SK-N-SH treated with all-trans-retinoic acid at 6 μM for 48 hours (cell line): ENCODE data around the gene LILRB3.

ENCODE experiments used
- ATAC-seq: fragments of 200-7000 bp; cut with Tn5 transposase; 3 replicates; pipeline ENCODE4 v1.9.1; 2020; ENCODE audit warnings: mild to moderate bottlenecking, moderate library complexity
- ARNTL ChIP-seq: fragments of 450-650 bp; formaldehyde crosslinking; IDR thresholded peaks from 2 replicates; pipeline ENCODE4 v1.5.0; 2020; ENCODE audit warnings: low read depth, mild to moderate bottlenecking, moderate library complexity, borderline replicate concordance
- BACH2 ChIP-seq: fragments of 250-450 bp; sonication (Bioruptor Pico); IDR thresholded peaks from 2 replicates; pipeline ENCODE4 v1.9.0; 2021; ENCODE audit warnings: mild to moderate bottlenecking, borderline replicate concordance
- CSDC2 ChIP-seq: fragments of 250-450 bp; sonication (Bioruptor Pico); IDR thresholded peaks from 2 replicates; pipeline ENCODE4 v1.5.0; 2020; ENCODE audit warnings: mild to moderate bottlenecking, moderate library complexity
- ESRRG ChIP-seq: fragments of 250-450 bp; sonication (Bioruptor Pico); IDR thresholded peaks from 2 replicates; pipeline ENCODE4 v1.6.1; 2021; ENCODE audit warnings: mild to moderate bottlenecking
- ISL1 ChIP-seq: fragments of 250-450 bp; sonication (Bioruptor Pico); IDR thresholded peaks from 2 replicates; pipeline ENCODE4 v2.1.2; 2022; ENCODE audit warnings: mild to moderate bottlenecking, moderate library complexity
- OSR1 ChIP-seq: fragments of 250-450 bp; sonication (Bioruptor Pico); IDR thresholded peaks from 2 replicates; pipeline ENCODE4 v1.8.0; 2022; ENCODE audit warnings: moderate library complexity, mild to moderate bottlenecking, inconsistent platforms
- POU6F1 ChIP-seq: fragments of 250-450 bp; sonication (Bioruptor Pico); IDR thresholded peaks from 2 replicates; pipeline ENCODE4 v1.8.0; 2021; ENCODE audit warnings: low read depth, mild to moderate bottlenecking, moderate library complexity, borderline replicate concordance
- PPARA ChIP-seq: fragments of 250-450 bp; sonication (Bioruptor Pico); IDR thresholded peaks from 2 replicates; pipeline ENCODE4 v1.5.0; 2020; ENCODE audit warnings: mild to moderate bottlenecking, borderline replicate concordance
- RARB ChIP-seq: fragments of 250-450 bp; sonication (Bioruptor Pico); IDR thresholded peaks from 2 replicates; pipeline ENCODE4 v1.8.0; 2021; ENCODE audit warnings: mild to moderate bottlenecking, moderate library complexity
- SNAI2 ChIP-seq: fragments of 250-450 bp; sonication (Bioruptor Pico); IDR thresholded peaks from 2 replicates; pipeline ENCODE4 v1.5.0; 2020; ENCODE audit warnings: mild to moderate bottlenecking, moderate library complexity
- TCF4 ChIP-seq: fragments of 250-450 bp; sonication (Bioruptor Pico); IDR thresholded peaks from 2 replicates; pipeline ENCODE4 v1.8.0; 2021; ENCODE audit warnings: mild to moderate bottlenecking, moderate library complexity, borderline replicate concordance
- TOX ChIP-seq: fragments of 250-450 bp; sonication (Bioruptor Pico); IDR thresholded peaks from 2 replicates; pipeline ENCODE4 v1.8.0; 2021; ENCODE audit warnings: mild to moderate bottlenecking, moderate library complexity, borderline replicate concordance
- TSHZ2 ChIP-seq: fragments of 250-450 bp; sonication (Bioruptor Pico); IDR thresholded peaks from 2 replicates; pipeline ENCODE4 v1.5.0; 2020; ENCODE audit warnings: mild to moderate bottlenecking, moderate library complexity
- ZC3H10 ChIP-seq: fragments of 250-450 bp; sonication (Bioruptor Pico); IDR thresholded peaks from 2 replicates; pipeline ENCODE4 v1.5.1; 2021; ENCODE audit warnings: mild to moderate bottlenecking, moderate library complexity
- ZFP3 ChIP-seq: fragments of 250-450 bp; sonication (Bioruptor Pico); IDR thresholded peaks from 2 replicates; pipeline ENCODE4 v1.5.0; 2020; ENCODE audit warnings: mild to moderate bottlenecking, moderate library complexity
- ZFP30 ChIP-seq: fragments of 450-650 bp; formaldehyde crosslinking; IDR thresholded peaks from 2 replicates; pipeline ENCODE4 v1.5.0; 2022; ENCODE audit warnings: mild to moderate bottlenecking, moderate library complexity
- ZNF565 ChIP-seq: fragments of 450-650 bp; formaldehyde crosslinking; conservative IDR thresholded peaks from 2 replicates; pipeline ENCODE4 v1.5.0; 2020; ENCODE audit warnings: low read depth, mild to moderate bottlenecking, moderate library complexity
- ZNF70 ChIP-seq: fragments of 450-650 bp; formaldehyde crosslinking; IDR thresholded peaks from 2 replicates; pipeline ENCODE4 v1.5.0; 2020; ENCODE audit warnings: mild to moderate bottlenecking, moderate library complexity
- TF ChIP-seq, protein P1 (sequence below): fragments of 250-450 bp; sonication (Bioruptor Pico); IDR thresholded peaks from 2 replicates; pipeline ENCODE4 v1.8.0; 2020; ENCODE audit warnings: mild to moderate bottlenecking, moderate library complexity, borderline replicate concordance
- TF ChIP-seq, protein P2 (sequence below): fragments of 250-450 bp; sonication (Bioruptor Pico); IDR thresholded peaks from 2 replicates; pipeline ENCODE4 v1.5.1; 2020; ENCODE audit warnings: low read depth, mild to moderate bottlenecking, moderate library complexity
- TF ChIP-seq, protein P3 (sequence below): fragments of 250-450 bp; sonication (Bioruptor Pico); IDR thresholded peaks from 2 replicates; pipeline ENCODE4 v1.5.1; 2021; ENCODE audit warnings: mild to moderate bottlenecking, moderate library complexity

LILRB3 gene

DNA sequence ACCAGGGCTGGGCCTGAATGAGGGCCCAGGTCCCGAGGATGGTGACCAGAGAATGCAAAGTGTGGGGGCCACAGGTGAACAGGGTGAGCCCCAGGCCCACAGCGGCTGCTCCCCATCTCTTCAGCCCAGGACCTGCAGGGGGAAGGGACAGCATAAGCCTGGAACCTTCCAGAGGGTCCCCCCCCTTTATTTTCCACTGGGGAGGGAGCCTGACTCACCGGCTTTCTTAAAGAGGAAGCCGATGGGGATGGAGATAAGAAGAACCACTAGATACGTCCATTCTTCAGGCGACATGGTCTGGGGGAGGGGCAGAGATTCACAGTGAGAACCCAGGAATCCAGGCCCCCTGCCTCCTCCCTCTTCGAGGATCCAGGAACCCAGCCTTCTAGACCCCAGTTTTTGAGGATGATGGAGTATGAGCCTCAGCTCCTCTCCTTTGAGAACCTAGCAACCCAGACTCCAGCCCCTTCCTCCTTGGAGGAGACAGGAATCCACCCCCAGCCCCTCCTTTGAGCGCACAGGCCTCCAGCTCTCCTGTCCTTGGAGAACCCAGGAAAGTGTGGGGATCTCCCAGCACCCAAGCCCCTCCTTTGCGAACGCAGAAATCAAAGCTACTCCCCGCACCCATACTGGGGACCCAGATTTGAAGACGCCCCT, 34.5 kb downstream of the LILRB3 start:
- ATAC-seq, result no peak
- TF ChIP-seq ZNF565 (CRISPR knock-in tag), result no peak
- TF ChIP-seq, protein P1, sequence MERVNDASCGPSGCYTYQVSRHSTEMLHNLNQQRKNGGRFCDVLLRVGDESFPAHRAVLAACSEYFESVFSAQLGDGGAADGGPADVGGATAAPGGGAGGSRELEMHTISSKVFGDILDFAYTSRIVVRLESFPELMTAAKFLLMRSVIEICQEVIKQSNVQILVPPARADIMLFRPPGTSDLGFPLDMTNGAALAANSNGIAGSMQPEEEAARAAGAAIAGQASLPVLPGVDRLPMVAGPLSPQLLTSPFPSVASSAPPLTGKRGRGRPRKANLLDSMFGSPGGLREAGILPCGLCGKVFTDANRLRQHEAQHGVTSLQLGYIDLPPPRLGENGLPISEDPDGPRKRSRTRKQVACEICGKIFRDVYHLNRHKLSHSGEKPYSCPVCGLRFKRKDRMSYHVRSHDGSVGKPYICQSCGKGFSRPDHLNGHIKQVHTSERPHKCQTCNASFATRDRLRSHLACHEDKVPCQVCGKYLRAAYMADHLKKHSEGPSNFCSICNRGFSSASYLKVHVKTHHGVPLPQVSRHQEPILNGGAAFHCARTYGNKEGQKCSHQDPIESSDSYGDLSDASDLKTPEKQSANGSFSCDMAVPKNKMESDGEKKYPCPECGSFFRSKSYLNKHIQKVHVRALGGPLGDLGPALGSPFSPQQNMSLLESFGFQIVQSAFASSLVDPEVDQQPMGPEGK (CRISPR knock-in tag), result peak; percentile 99; the same call in 1 of the 2 replicates

DNA sequence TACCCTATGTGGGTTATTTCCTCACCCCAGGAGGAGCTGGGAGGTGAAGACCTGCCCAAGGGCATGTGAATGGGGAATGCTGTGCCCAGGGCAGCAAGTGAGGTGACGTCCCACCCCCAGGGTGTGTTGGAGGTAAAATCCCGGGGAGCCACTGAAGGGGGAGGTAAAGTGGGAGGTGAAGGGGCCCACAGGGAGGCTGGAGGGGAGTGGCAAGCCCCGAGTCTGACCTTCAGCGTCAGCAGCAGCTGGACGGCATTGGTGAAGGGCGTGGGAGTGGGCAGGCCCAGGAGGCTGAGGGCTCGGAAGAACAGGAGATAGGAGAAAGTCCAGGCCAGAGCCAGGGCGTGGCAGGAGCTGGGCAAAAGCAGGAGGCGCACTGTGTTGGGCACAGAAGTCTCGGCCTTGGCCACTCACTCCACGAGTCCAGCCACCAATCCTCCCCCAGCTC, 35.8 kb downstream of the LILRB3 start:
- ATAC-seq, result no peak
- TF ChIP-seq TOX, result no peak
- no peak for TF ChIP-seq BACH2 (CRISPR knock-in tag)
- TF ChIP-seq ZNF70, result no peak
- TF ChIP-seq SNAI2, result no peak
- TF ChIP-seq, protein P1 (CRISPR knock-in tag), result no peak
- TF ChIP-seq, protein P2, sequence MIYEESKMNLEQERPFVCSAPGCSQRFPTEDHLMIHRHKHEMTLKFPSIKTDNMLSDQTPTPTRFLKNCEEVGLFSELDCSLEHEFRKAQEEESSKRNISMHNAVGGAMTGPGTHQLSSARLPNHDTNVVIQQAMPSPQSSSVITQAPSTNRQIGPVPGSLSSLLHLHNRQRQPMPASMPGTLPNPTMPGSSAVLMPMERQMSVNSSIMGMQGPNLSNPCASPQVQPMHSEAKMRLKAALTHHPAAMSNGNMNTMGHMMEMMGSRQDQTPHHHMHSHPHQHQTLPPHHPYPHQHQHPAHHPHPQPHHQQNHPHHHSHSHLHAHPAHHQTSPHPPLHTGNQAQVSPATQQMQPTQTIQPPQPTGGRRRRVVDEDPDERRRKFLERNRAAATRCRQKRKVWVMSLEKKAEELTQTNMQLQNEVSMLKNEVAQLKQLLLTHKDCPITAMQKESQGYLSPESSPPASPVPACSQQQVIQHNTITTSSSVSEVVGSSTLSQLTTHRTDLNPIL (CRISPR knock-in tag), result no peak
- no peak for TF ChIP-seq ISL1 (CRISPR knock-in tag)
- TF ChIP-seq, protein P3, sequence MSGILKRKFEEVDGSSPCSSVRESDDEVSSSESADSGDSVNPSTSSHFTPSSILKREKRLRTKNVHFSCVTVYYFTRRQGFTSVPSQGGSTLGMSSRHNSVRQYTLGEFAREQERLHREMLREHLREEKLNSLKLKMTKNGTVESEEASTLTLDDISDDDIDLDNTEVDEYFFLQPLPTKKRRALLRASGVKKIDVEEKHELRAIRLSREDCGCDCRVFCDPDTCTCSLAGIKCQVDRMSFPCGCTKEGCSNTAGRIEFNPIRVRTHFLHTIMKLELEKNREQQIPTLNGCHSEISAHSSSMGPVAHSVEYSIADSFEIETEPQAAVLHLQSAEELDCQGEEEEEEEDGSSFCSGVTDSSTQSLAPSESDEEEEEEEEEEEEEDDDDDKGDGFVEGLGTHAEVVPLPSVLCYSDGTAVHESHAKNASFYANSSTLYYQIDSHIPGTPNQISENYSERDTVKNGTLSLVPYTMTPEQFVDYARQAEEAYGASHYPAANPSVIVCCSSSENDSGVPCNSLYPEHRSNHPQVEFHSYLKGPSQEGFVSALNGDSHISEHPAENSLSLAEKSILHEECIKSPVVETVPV (CRISPR knock-in tag), result no peak
- no peak for TF ChIP-seq ZFP3 (CRISPR knock-in tag)
- TF ChIP-seq TCF4 (CRISPR knock-in tag), result no peak
- TF ChIP-seq TSHZ2 (CRISPR knock-in tag), result no peak
- TF ChIP-seq PPARA (CRISPR knock-in tag), result no peak
- no peak for TF ChIP-seq RARB (CRISPR knock-in tag)
- TF ChIP-seq ZFP30, result no peak

DNA sequence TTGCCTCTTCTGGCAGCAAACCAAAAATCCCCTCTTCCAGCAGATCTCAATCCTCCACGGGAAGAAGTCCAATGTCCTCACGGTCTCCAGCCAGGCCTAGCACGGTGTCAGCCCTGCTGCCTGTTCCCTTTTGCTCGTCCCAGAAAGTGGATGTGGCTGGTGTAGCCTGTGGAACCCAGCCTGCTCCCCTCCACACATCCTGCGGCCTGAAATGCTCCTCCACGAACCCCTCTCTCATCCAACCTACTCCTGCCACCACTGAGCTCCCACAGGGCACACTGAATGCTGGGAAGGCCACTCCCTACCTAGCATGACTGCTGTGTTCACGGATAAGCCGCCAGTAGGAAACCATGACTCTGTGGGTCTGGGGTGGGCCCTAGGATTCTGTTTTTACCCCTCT, 36.5 kb downstream of the LILRB3 start:
- TF ChIP-seq CSDC2, result no peak
- no peak for TF ChIP-seq TSHZ2 (CRISPR knock-in tag)
- no peak for TF ChIP-seq RARB (CRISPR knock-in tag)
- no peak for TF ChIP-seq ZFP30
- no peak for TF ChIP-seq ZNF70
- TF ChIP-seq ISL1 (CRISPR knock-in tag), result no peak
- no peak for TF ChIP-seq ZNF565 (CRISPR knock-in tag)
- TF ChIP-seq OSR1 (CRISPR knock-in tag), result no peak
- no peak for TF ChIP-seq ARNTL (CRISPR knock-in tag)
- TF ChIP-seq ZFP3 (CRISPR knock-in tag), result no peak
- no peak for TF ChIP-seq ZC3H10
- TF ChIP-seq SNAI2, result no peak
- TF ChIP-seq TOX, result no peak
- TF ChIP-seq ESRRG (CRISPR knock-in tag), result no peak
- TF ChIP-seq, protein P3 (CRISPR knock-in tag), result no peak
- TF ChIP-seq POU6F1 (CRISPR knock-in tag), result no peak
- ATAC-seq, result no peak
